Measurements from ENCODE around the gene SNAPIN. TPM values are rescaled to one million over a fixed set of nuclear protein-coding genes. Genes with fewer than 3 reads are reported as not detected.
"Not testable (repeated sequence)": the region's sequence is repeated elsewhere in the genome, so short reads cannot be mapped to it uniquely, and the experiment has no call there.

The SNAPIN gene
- total RNA-seq, 4 donors from 2014 or later, result 10.5 to 38.4 (median 27.4) TPM

DNA sequence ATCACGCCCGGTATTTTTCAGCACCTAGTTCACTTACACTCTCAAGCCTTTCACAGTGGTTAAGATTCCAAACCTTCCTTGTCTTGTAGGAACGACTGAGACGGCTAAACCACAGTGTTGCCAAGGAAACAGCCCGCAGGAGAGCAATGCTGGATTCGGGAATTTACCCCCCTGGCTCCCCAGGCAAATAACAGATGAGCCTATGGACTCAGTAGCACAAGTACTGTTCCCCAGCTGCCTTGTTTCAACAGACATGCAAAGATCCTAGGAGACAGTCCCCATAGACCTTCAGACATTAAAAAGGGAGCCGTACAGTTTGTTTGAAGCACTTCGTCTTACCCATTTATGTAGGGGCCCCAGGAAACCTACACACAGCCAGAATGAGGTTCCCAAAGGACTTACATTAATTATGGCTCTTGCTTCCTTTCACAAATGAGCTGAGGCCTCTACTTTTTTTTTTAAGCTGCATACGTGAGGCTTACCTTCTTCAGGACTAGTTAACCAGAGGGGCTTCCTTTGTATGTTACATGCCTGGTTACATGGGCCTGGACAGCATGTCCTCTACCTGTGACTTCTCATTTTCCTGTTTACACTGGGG is 2.7 kb downstream of the SNAPIN start:
- in situ Hi-C loops (cut with MboI; ENCODE audit: low pct_ligation_motif_present in 1 of 4, low pct_unique_long_range_greater_than_20kb in 1 of 4, low sequenced_read_pairs in 3 of 4) (loop anchor here in 3 of 4 donors (10.0 to 25.0 kb wide), 3 partner anchors 86 to 326 kb away; partner anchors contain the start of genes CREB3L4 (in 1 of the 3), CRTC2 (in 1 of the 3), JTB (in 1 of the 3) and RAB13 (in 1 of the 3)), intact Hi-C loops (cut with DNase I; ENCODE audit: low total_unique reads) (no loop called here)
- H3K4me1 ChIP-seq, result peaks cover 0 to 16% (median 12%) of the 10 kb centered on the region in 4 donors
- WGBS, 2 donors (ENCODE audit: low coverage in 1 of 2), result 40 to 63% methylated on average over 1 to 8 of the region's 9 CpGs
- no peak overlapping the region for H3K4me3 ChIP-seq
- TF ChIP-seq POLR2A (IDR thresholded peaks at IDR 0.05) (no peak), EP300 (IDR thresholded peaks at IDR 0.05; ENCODE audit: low read depth) (no peak), POLR2AphosphoS5 (IDR thresholded peaks at IDR 0.05) (no peak)
- TF ChIP-seq, protein P1, sequence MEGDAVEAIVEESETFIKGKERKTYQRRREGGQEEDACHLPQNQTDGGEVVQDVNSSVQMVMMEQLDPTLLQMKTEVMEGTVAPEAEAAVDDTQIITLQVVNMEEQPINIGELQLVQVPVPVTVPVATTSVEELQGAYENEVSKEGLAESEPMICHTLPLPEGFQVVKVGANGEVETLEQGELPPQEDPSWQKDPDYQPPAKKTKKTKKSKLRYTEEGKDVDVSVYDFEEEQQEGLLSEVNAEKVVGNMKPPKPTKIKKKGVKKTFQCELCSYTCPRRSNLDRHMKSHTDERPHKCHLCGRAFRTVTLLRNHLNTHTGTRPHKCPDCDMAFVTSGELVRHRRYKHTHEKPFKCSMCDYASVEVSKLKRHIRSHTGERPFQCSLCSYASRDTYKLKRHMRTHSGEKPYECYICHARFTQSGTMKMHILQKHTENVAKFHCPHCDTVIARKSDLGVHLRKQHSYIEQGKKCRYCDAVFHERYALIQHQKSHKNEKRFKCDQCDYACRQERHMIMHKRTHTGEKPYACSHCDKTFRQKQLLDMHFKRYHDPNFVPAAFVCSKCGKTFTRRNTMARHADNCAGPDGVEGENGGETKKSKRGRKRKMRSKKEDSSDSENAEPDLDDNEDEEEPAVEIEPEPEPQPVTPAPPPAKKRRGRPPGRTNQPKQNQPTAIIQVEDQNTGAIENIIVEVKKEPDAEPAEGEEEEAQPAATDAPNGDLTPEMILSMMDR (IDR thresholded peaks at IDR 0.05), result no peak
- no peak for DNase-seq
- H3K27ac ChIP-seq, result no peak overlapping the region
- no peaks in the 10 kb centered on the region for H3K9me3 ChIP-seq
- peaks cover 0 to 55% (median 31%) of the 10 kb centered on the region in 4 donors for H3K36me3 ChIP-seq
- H3K27me3 ChIP-seq, result no peaks in the 10 kb centered on the region

DNA sequence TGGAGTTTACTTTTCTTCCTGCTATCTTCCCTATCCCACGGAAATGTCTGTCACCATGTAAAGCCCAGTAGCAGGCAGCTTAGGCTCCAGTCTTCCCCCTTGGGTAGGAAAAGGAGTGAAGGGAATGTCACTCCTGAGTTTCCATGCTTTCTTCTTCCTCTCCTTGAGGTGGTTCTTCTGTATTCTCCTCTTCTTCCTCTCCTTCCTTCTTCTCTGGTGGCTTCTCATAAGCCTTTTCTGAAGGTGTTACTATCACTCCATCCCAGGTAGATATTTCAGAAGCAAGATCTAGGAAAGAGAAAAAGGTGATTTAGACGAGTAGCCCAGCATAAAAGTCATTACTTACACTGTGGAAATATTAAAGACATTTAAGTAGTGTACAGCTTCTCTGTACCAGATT is 3.8 kb downstream of the SNAPIN start:
- H3K27ac ChIP-seq, result no peak overlapping the region
- in situ Hi-C loops (cut with MboI; ENCODE audit: low pct_ligation_motif_present in 1 of 4, low pct_unique_long_range_greater_than_20kb in 1 of 4, low sequenced_read_pairs in 3 of 4), result loop anchor here in 3 of 4 donors (10.0 to 25.0 kb wide), 3 partner anchors 87 to 325 kb away; partner anchors contain the start of genes CREB3L4 (in 1 of the 3), CRTC2 (in 1 of the 3), JTB (in 1 of the 3) and RAB13 (in 1 of the 3)
- no peaks in the 10 kb centered on the region for H3K27me3 ChIP-seq
- H3K4me1 ChIP-seq, result peaks cover 0 to 16% (median 12%) of the 10 kb centered on the region in 4 donors
- H3K9me3 ChIP-seq, result no peaks in the 10 kb centered on the region
- intact Hi-C loops (cut with DNase I; ENCODE audit: low total_unique reads), result no loop called here
- peaks cover 0 to 65% (median 36%) of the 10 kb centered on the region in 4 donors for H3K36me3 ChIP-seq
- DNase-seq, result no peak
- 45 to 50% methylated on average over 1 to 2 of the region's 2 CpGs for WGBS, 2 donors (ENCODE audit: low coverage in 1 of 2)
- no peak overlapping the region for H3K4me3 ChIP-seq
- TF ChIP-seq EP300 (IDR thresholded peaks at IDR 0.05; ENCODE audit: low read depth), result no peak

DNA sequence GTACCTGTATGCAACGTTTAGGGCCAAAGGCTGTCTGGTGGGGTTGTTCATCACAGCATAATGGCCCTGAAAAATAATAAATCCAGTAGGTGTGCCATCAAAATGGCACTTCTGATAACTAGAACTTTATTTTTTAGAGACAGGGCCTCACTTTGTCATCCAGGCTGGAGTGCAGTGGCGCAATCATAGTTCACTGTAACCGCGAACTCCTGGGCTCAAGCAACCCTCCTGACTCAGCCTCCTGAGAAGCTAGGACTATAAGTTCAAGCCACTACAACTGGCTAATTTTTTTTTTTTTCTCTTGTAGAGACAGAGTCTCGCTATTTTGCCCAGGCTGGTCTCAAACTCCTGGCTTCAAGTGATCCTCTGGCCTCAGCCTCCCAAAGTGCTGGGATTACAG is 4.7 kb downstream of the SNAPIN start:
- TF ChIP-seq, protein P1 (IDR thresholded peaks at IDR 0.05), result no peak
- TF ChIP-seq POLR2AphosphoS5 (IDR thresholded peaks at IDR 0.05), result no peak
- no peak for TF ChIP-seq EP300 (IDR thresholded peaks at IDR 0.05; ENCODE audit: low read depth)
- TF ChIP-seq POLR2A (IDR thresholded peaks at IDR 0.05), result no peak
- intact Hi-C loops (cut with DNase I; ENCODE audit: low total_unique reads), result no loop called here
- H3K4me3 ChIP-seq, result no peak overlapping the region
- H3K27me3 ChIP-seq, result no peaks in the 10 kb centered on the region
- no peak overlapping the region for H3K27ac ChIP-seq
- in situ Hi-C loops (cut with MboI; ENCODE audit: low pct_ligation_motif_present in 1 of 4, low pct_unique_long_range_greater_than_20kb in 1 of 4, low sequenced_read_pairs in 3 of 4), result loop anchor here in 3 of 4 donors (10.0 to 25.0 kb wide), 3 partner anchors 88 to 324 kb away; partner anchors contain the start of genes CREB3L4 (in 1 of the 3), CRTC2 (in 1 of the 3), JTB (in 1 of the 3) and RAB13 (in 1 of the 3)
- DNase-seq, result no peak
- H3K9me3 ChIP-seq, result no peaks in the 10 kb centered on the region
- WGBS, 2 donors (ENCODE audit: low coverage in 1 of 2), result 81% methylated on average over 5 of the region's 5 CpGs
- H3K36me3 ChIP-seq, result peaks cover 0 to 74% (median 39%) of the 10 kb centered on the region in 4 donors
- H3K4me1 ChIP-seq, result peaks cover 0 to 14% (median 12%) of the 10 kb centered on the region in 4 donors

DNA sequence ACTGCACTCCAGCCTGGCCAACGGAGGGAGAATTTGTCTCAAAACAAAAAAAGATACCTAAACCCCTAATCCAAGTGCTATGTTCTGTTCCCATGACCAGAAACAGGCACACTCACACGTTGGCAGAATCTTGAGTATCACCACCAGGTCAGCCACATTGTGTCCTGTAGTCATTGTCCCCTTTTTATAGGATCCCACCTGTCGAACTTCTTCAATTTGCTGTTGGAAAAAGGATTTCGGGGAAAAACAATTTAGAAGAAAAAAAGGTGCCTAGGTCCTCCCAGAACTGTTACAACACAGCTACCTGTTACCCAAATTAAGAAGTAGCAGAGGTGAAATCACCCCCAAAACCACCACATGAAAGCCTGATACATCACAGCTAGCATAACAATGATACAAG is 8.9 kb downstream of the SNAPIN start:
- H3K36me3 ChIP-seq, result peaks cover 0 to 63% (median 34%) of the 10 kb centered on the region in 4 donors
- intact Hi-C loops (cut with DNase I; ENCODE audit: low total_unique reads), result no loop called here

DNA sequence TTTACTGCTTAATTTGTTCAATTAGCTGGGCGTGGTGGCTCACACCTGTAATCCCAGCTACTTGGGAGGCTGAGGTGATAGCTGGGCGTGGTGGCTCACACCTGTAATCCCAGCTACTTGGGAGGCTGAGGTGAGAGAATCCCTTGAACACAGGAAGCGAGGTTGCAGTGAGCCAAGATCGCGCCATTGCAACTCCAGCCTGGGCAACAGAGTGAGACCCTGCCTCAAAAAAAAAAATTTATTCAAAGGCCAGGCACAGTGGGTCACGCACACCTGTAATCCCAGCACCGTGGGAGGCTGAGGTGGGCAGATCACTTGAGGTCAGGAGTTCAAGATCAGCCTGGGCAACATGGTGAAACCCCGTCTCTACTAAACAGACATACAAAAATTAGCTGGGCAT is 10.2 kb downstream of the SNAPIN start:
- WGBS, 2 donors (ENCODE audit: low coverage in 1 of 2), result 80 to 91% methylated on average over 1 to 8 of the region's 8 CpGs
- not testable (repeated sequence) for DNase-seq

More for the DNA sequence above, 8.9 kb downstream of the SNAPIN start:
- DNase-seq, result no peak
- TF ChIP-seq, protein P1 (IDR thresholded peaks at IDR 0.05), result no peak
- no peak for TF ChIP-seq EP300 (IDR thresholded peaks at IDR 0.05; ENCODE audit: low read depth)
- TF ChIP-seq POLR2AphosphoS5 (IDR thresholded peaks at IDR 0.05), result no peak
- no peak for TF ChIP-seq POLR2A (IDR thresholded peaks at IDR 0.05)
- WGBS, 2 donors (ENCODE audit: low coverage in 1 of 2), result 89 to 92% methylated on average over 2 to 4 of the region's 4 CpGs
- H3K9me3 ChIP-seq, result no peaks in the 10 kb centered on the region
- in situ Hi-C loops (cut with MboI; ENCODE audit: low pct_ligation_motif_present in 1 of 4, low pct_unique_long_range_greater_than_20kb in 1 of 4, low sequenced_read_pairs in 3 of 4), result loop anchor here in 3 of 4 donors (10.0 to 25.0 kb wide), 3 partner anchors 93 to 320 kb away; partner anchors contain the start of genes CREB3L4 (in 1 of the 3), CRTC2 (in 1 of the 3), JTB (in 1 of the 3) and RAB13 (in 1 of the 3)
- H3K27ac ChIP-seq, result peak overlapping the region in 1 of 4 donors; percentile 10
- H3K27me3 ChIP-seq, result no peaks in the 10 kb centered on the region
- H3K4me1 ChIP-seq, result peaks cover 9 to 33% (median 17%) of the 10 kb centered on the region in 4 donors
- no peak overlapping the region for H3K4me3 ChIP-seq

More for the DNA sequence above, 10.2 kb downstream of the SNAPIN start:
- peaks cover 9 to 33% (median 17%) of the 10 kb centered on the region in 4 donors for H3K4me1 ChIP-seq
- H3K9me3 ChIP-seq; intact Hi-C loops (cut with DNase I; ENCODE audit: low total_unique reads); H3K27me3 ChIP-seq; H3K4me3 ChIP-seq: not testable (repeated sequence)
- peak overlapping the region in 1 of 4 donors; percentile 13 for H3K27ac ChIP-seq
- in situ Hi-C loops (cut with MboI; ENCODE audit: low pct_ligation_motif_present in 1 of 4, low pct_unique_long_range_greater_than_20kb in 1 of 4, low sequenced_read_pairs in 3 of 4), result loop anchor here in 3 of 4 donors (10.0 to 25.0 kb wide), 3 partner anchors 94 to 319 kb away; partner anchors contain the start of genes CREB3L4 (in 1 of the 3), CRTC2 (in 1 of the 3), JTB (in 1 of the 3) and RAB13 (in 1 of the 3)
- H3K36me3 ChIP-seq, result peaks cover 0 to 51% (median 29%) of the 10 kb centered on the region in 4 donors
